ENCODE data around the gene SMIM36.

Gene SMIM36

DNA sequence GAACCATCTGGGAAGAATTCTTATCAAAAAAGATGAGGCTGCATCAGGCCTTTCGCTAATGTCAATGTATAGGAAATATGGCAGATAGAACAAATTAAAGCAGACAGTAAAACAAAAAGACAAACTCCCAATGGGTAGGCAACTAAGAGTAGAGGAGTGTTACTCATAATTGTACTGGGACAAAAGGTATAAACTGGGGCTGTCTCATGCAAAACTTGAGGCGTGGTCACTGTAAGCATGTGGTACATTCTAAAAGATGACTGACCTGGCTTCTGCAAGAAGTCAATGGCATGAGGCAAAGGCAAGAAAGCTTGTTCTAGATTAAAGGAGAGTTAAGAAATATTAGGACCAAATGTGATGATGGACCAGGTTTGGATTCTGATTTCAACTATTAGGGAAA, 26.7 kb downstream of the SMIM36 start:
- H3K4me1 ChIP-seq (ENCODE audit: control insufficient read depth, insufficient read depth, low read depth, low read length) = no peaks in the 10 kb centered on the region

DNA sequence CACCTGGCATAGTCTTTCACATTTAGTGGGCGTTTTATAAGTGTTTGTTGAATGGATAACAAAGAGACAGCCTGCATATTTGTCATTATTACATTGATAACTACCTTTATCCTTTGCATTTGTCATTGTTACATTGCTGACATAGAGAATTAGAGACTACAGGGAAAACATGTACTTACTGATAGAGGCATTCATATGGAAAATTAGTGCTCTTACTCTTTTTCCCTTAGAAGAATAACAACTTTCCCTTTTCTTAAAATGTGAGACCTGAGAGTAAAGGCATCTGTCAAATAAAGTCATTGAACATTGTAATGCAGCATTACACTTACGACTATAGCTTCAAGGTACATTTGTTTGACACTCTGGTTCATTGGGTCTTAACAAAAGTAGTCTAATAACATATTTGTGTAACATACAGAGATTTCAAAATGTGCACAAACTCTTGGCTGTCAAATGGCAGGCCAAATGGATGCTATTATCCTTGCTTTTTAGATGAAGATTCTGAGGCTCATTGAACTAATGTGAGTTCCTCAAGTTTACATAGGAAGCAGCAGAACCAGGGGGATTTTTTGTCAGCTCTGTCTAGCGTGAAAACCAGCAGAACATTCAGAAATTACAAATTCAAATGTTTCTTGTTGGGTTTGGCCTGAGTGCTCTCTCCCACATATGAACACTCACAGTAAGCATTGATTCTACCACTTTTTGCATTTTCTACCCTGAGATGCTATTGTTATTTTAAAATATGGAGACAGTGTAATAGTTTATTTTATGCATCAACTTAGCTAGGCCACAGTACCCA, 28.5 kb downstream of the SMIM36 start:
- WGBS = no CpG with 5 or more reads among the region's 3 CpGs
- no peak overlapping the region for H2BK15ac ChIP-seq (ENCODE audit: low read depth, poor library complexity, severe bottlenecking)
- H3K79me1 ChIP-seq (replicated peaks; ENCODE audit: low read length, poor library complexity, severe bottlenecking) = no peaks in the 10 kb centered on the region
- no peak overlapping the region for H4K8ac ChIP-seq (ENCODE audit: low read length)
- no peak overlapping the region for H3K4me3 ChIP-seq (ENCODE audit: insufficient read depth in 1 of 2, low read depth in 1 of 2, low read length in 2 of 2)
- no peak overlapping the region for H2AK5ac ChIP-seq (ENCODE audit: low read length, severe bottlenecking)
- no peak overlapping the region for H2BK120ac ChIP-seq (ENCODE audit: low read depth, low read length)
- H3K9ac ChIP-seq (ENCODE audit: low read length) = no peak overlapping the region
- DNase-seq = no peak
- H3K4me2 ChIP-seq (ENCODE audit: low read length, poor library complexity, severe bottlenecking) = no peak overlapping the region
- no peak overlapping the region for H2AFZ ChIP-seq (ENCODE audit: low read depth, low read length)
- H3K4ac ChIP-seq (ENCODE audit: low read depth in 1 of 2, low read length in 2 of 2) = no peak overlapping the region
- H4K91ac ChIP-seq (ENCODE audit: low read length) = no peak overlapping the region
- H3K18ac ChIP-seq (ENCODE audit: low read depth in 1 of 2, low read length in 2 of 2) = no peak overlapping the region
- H2BK12ac ChIP-seq (ENCODE audit: low read length in 2 of 2) = no peak overlapping the region
- H3K4me1 ChIP-seq (ENCODE audit: control insufficient read depth, insufficient read depth, low read depth, low read length) = no peaks in the 10 kb centered on the region
- no peak overlapping the region for H3K23ac ChIP-seq (ENCODE audit: low read length in 2 of 2)
- H3K27me3 ChIP-seq (ENCODE audit: control insufficient read depth in 1 of 2, insufficient read depth in 1 of 2, low read length in 2 of 2) = no peaks in the 10 kb centered on the region
- no peak overlapping the region for H2BK5ac ChIP-seq (ENCODE audit: low read depth, low read length, poor library complexity, severe bottlenecking)
- no peak overlapping the region for H3K14ac ChIP-seq (ENCODE audit: low read length in 2 of 2)
- H3K9me3 ChIP-seq (ENCODE audit: control insufficient read depth, low read length) = no peaks in the 10 kb centered on the region
- H3K27ac ChIP-seq (ENCODE audit: low read length, poor library complexity, severe bottlenecking) = no peak overlapping the region
- no peaks in the 10 kb centered on the region for H3K36me3 ChIP-seq (ENCODE audit: control insufficient read depth in 1 of 2, insufficient read depth in 2 of 2, low read depth in 1 of 2, low read length in 2 of 2)

More for the DNA sequence above, 26.7 kb downstream of the SMIM36 start:
- Histone ChIP-seq H3K9ac (ENCODE audit: low read length) (no peak overlapping the region), H2BK5ac (ENCODE audit: low read depth, low read length, poor library complexity, severe bottlenecking) (no peak overlapping the region), H2AK5ac (ENCODE audit: low read length, severe bottlenecking) (no peak overlapping the region), H3K79me1 (replicated peaks; ENCODE audit: low read length, poor library complexity, severe bottlenecking) (no peaks in the 10 kb centered on the region), H3K18ac (ENCODE audit: low read depth in 1 of 2, low read length in 2 of 2) (no peak overlapping the region), H3K4ac (ENCODE audit: low read depth in 1 of 2, low read length in 2 of 2) (no peak overlapping the region), H4K91ac (ENCODE audit: low read length) (no peak overlapping the region), H3K36me3 (ENCODE audit: control insufficient read depth in 1 of 2, insufficient read depth in 2 of 2, low read depth in 1 of 2, low read length in 2 of 2) (no peaks in the 10 kb centered on the region), H3K9me3 (ENCODE audit: control insufficient read depth, low read length) (no peaks in the 10 kb centered on the region), H3K23ac (ENCODE audit: low read length in 2 of 2) (no peak overlapping the region), H3K27me3 (ENCODE audit: control insufficient read depth in 1 of 2, insufficient read depth in 1 of 2, low read length in 2 of 2) (no peaks in the 10 kb centered on the region), H2BK120ac (ENCODE audit: low read depth, low read length) (no peak overlapping the region), H2AFZ (ENCODE audit: low read depth, low read length) (no peak overlapping the region), H3K14ac (ENCODE audit: low read length in 2 of 2) (no peak overlapping the region), H2BK12ac (ENCODE audit: low read length in 2 of 2) (no peak overlapping the region), H3K4me2 (ENCODE audit: low read length, poor library complexity, severe bottlenecking) (no peak overlapping the region), H3K4me3 (ENCODE audit: insufficient read depth in 1 of 2, low read depth in 1 of 2, low read length in 2 of 2) (no peak overlapping the region), H3K27ac (ENCODE audit: low read length, poor library complexity, severe bottlenecking) (no peak overlapping the region), H4K8ac (ENCODE audit: low read length) (no peak overlapping the region), H2BK15ac (ENCODE audit: low read depth, poor library complexity, severe bottlenecking) (no peak overlapping the region)
- WGBS = 98% methylated on average over 2 of the region's 2 CpGs
- DNase-seq = no peak

DNA sequence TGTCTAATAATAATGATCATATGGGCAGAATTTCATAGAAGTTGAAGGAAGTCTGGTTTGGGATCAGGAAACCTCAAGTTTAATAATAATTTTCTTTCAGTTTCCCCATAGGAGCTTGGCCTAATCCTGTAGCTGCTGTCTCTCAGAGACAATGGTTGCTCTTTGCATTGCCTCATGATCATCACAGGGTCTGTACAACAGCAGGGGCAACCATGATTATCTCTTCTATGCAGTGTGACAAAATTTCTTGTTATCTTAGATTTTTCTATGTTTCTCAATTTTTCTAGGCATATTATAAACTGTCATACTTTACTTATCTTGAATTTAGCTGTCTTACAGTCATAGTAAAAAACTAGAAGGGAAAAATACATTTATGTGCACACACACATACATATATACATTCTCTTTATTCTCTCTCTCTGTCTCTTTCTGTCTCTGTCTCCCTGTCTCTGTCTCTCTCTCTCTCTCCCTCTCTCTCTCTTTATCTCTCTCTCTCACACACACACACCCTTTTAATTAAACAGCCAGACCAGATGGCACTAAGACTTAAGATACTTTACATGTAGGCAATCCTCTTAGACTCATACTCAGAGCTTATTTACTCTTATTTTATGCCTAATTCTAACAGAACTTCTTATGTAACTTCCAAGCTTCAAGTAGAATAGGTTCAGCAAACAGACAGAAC, 30.5 kb downstream of the SMIM36 start:
- Histone ChIP-seq H4K8ac (ENCODE audit: low read length) (no peak overlapping the region), H2BK12ac (ENCODE audit: low read length in 2 of 2) (no peak overlapping the region), H3K4me3 (ENCODE audit: insufficient read depth in 1 of 2, low read depth in 1 of 2, low read length in 2 of 2) (no peak overlapping the region), H2BK5ac (ENCODE audit: low read depth, low read length, poor library complexity, severe bottlenecking) (no peak overlapping the region), H3K27ac (ENCODE audit: low read length, poor library complexity, severe bottlenecking) (no peak overlapping the region), H3K9me3 (ENCODE audit: control insufficient read depth, low read length) (no peaks in the 10 kb centered on the region), H2BK15ac (ENCODE audit: low read depth, poor library complexity, severe bottlenecking) (no peak overlapping the region), H3K23ac (ENCODE audit: low read length in 2 of 2) (no peak overlapping the region), H4K91ac (ENCODE audit: low read length) (no peak overlapping the region), H3K79me1 (replicated peaks; ENCODE audit: low read length, poor library complexity, severe bottlenecking) (no peaks in the 10 kb centered on the region), H3K4me1 (ENCODE audit: control insufficient read depth, insufficient read depth, low read depth, low read length) (no peaks in the 10 kb centered on the region), H3K14ac (ENCODE audit: low read length in 2 of 2) (no peak overlapping the region), H2BK120ac (ENCODE audit: low read depth, low read length) (no peak overlapping the region), H2AK5ac (ENCODE audit: low read length, severe bottlenecking) (no peak overlapping the region), H2AFZ (ENCODE audit: low read depth, low read length) (no peak overlapping the region), H3K18ac (ENCODE audit: low read depth in 1 of 2, low read length in 2 of 2) (no peak overlapping the region), H3K27me3 (ENCODE audit: control insufficient read depth in 1 of 2, insufficient read depth in 1 of 2, low read length in 2 of 2) (no peaks in the 10 kb centered on the region), H3K36me3 (ENCODE audit: control insufficient read depth in 1 of 2, insufficient read depth in 2 of 2, low read depth in 1 of 2, low read length in 2 of 2) (no peaks in the 10 kb centered on the region), H3K9ac (ENCODE audit: low read length) (no peak overlapping the region), H3K4me2 (ENCODE audit: low read length, poor library complexity, severe bottlenecking) (no peak overlapping the region), H3K4ac (ENCODE audit: low read depth in 1 of 2, low read length in 2 of 2) (no peak overlapping the region)
- DNase-seq = no peak

DNA sequence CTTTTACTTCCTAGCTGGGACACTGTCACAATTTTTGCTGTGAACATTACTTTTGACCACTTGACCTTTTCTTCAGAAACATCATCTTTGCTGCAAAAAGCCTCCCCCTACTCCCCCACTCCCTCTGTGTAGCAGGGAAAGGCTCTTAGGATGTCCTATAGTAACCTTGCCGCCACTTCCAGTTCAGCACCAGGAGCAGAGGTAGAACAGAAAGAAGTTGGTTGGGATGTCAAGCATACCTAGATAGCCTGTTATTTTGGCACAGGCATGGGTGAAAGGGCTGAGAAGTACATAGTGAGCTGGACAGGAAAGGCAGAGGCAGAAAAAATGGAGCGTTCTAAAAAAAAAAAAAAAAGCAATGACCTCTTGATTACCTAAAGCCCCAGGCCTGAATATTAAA, 31.3 kb downstream of the SMIM36 start:
- Histone ChIP-seq H2AFZ (ENCODE audit: low read depth, low read length) (no peak overlapping the region), H4K8ac (ENCODE audit: low read length) (no peak overlapping the region), H2BK12ac (ENCODE audit: low read length in 2 of 2) (no peak overlapping the region), H3K9ac (ENCODE audit: low read length) (no peak overlapping the region), H3K4me3 (ENCODE audit: insufficient read depth in 1 of 2, low read depth in 1 of 2, low read length in 2 of 2) (no peak overlapping the region), H3K27ac (ENCODE audit: low read length, poor library complexity, severe bottlenecking) (no peak overlapping the region), H3K36me3 (ENCODE audit: control insufficient read depth in 1 of 2, insufficient read depth in 2 of 2, low read depth in 1 of 2, low read length in 2 of 2) (no peaks in the 10 kb centered on the region), H3K4ac (ENCODE audit: low read depth in 1 of 2, low read length in 2 of 2) (no peak overlapping the region), H2AK5ac (ENCODE audit: low read length, severe bottlenecking) (no peak overlapping the region), H3K14ac (ENCODE audit: low read length in 2 of 2) (no peak overlapping the region), H2BK5ac (ENCODE audit: low read depth, low read length, poor library complexity, severe bottlenecking) (no peak overlapping the region), H3K79me1 (replicated peaks; ENCODE audit: low read length, poor library complexity, severe bottlenecking) (no peaks in the 10 kb centered on the region), H3K4me2 (ENCODE audit: low read length, poor library complexity, severe bottlenecking) (no peak overlapping the region), H2BK120ac (ENCODE audit: low read depth, low read length) (no peak overlapping the region), H2BK15ac (ENCODE audit: low read depth, poor library complexity, severe bottlenecking) (no peak overlapping the region), H3K18ac (ENCODE audit: low read depth in 1 of 2, low read length in 2 of 2) (no peak overlapping the region), H4K91ac (ENCODE audit: low read length) (no peak overlapping the region), H3K27me3 (ENCODE audit: control insufficient read depth in 1 of 2, insufficient read depth in 1 of 2, low read length in 2 of 2) (no peaks in the 10 kb centered on the region), H3K4me1 (ENCODE audit: control insufficient read depth, insufficient read depth, low read depth, low read length) (no peaks in the 10 kb centered on the region), H3K9me3 (ENCODE audit: control insufficient read depth, low read length) (no peaks in the 10 kb centered on the region), H3K23ac (ENCODE audit: low read length in 2 of 2) (no peak overlapping the region)
- WGBS = 86% methylated on average over 1 of the region's 2 CpGs
- no peak for DNase-seq

Measured in mesenchymal stem cell (in vitro differentiated cells and primary cell).